Measurements from ENCODE around the gene CDH12. TPM values are rescaled to one million over a fixed set of nuclear protein-coding genes. Genes with fewer than 3 reads are reported as not detected.

The CDH12 gene
- total and polyA plus RNA-seq, 2 donors (not counting 3 experiments of a cell fraction or from before 2014, with no cell fraction given): 0.03 TPM; not detected in 1

- Histone ChIP-seq H2AFZ (ENCODE audit: low read depth, low read length) (no peak overlapping the region), H3K9me1 (replicated peaks; ENCODE audit: control insufficient read depth, extremely low read depth, insufficient read depth, low read length) (no peaks in the 10 kb centered on the region), H3K36me3 (ENCODE audit: control insufficient read depth in 2 of 2, extremely low read depth in 1 of 2, insufficient read depth in 2 of 2, low read length in 2 of 2) (no peaks in the 10 kb centered on the region), H3K27ac (ENCODE audit: insufficient read depth, low read depth, low read length) (no peak overlapping the region), H3K4me2 (ENCODE audit: insufficient read depth, low read length) (no peak overlapping the region), H4K20me1 (replicated peaks; ENCODE audit: control insufficient read depth, extremely low read depth, insufficient read depth, low read length) (no peaks in the 10 kb centered on the region), H3K9ac (replicated peaks; ENCODE audit: extremely low read depth, insufficient read depth, low read length) (no peak overlapping the region), H3K79me2 (ENCODE audit: control insufficient read depth, insufficient read depth, low read length) (no peaks in the 10 kb centered on the region), H3K4me1 (ENCODE audit: control insufficient read depth, extremely low read depth, insufficient read depth, low read length) (no peaks in the 10 kb centered on the region), H3K9me3 (replicated peaks; ENCODE audit: control insufficient read depth, insufficient read depth, low read length) (no peaks in the 10 kb centered on the region), H3K4me3 (replicated peaks in 1 of 3; ENCODE audit: insufficient read depth in 1 of 3, low read depth in 1 of 3, low read length in 3 of 3) (no peak overlapping the region), H3K27me3 (ENCODE audit: control insufficient read depth in 2 of 2, insufficient read depth in 2 of 2, low read length in 2 of 2) (no peaks in the 10 kb centered on the region)
- TF ChIP-seq MAX (IDR thresholded peaks at IDR 0.05; ENCODE audit: insufficient read depth, insufficient read length) (no peak), EZH2 (IDR thresholded peaks at IDR 0.05; ENCODE audit: borderline replicate concordance, low read depth, low read length, severe bottlenecking) (no peak), FOS (IDR thresholded peaks at IDR 0.05; ENCODE audit: borderline replicate concordance, insufficient read depth, low read length) (no peak), MYC (IDR thresholded peaks at IDR 0.05; ENCODE audit: low read depth, low read length) (no peak), POLR2A (IDR thresholded peaks at IDR 0.05; ENCODE audit: low read depth, low read length) (no peak), CTCF (IDR thresholded peaks at IDR 0.05; ENCODE audit: extremely low read depth in 1 of 2, insufficient read depth in 1 of 2, low read depth in 1 of 2, low read length in 2 of 2) (no peak), GATA2 (IDR thresholded peaks at IDR 0.05; ENCODE audit: insufficient read depth, insufficient read length, low read depth, low read length) (no peak), POLR2AphosphoS5 (IDR thresholded peaks at IDR 0.05; ENCODE audit: insufficient read depth, low read depth, low read length) (no peak), JUN (IDR thresholded peaks at IDR 0.05; ENCODE audit: borderline replicate concordance, insufficient read depth, insufficient read length, low read depth) (no peak)
- BruUV-seq (replicated peaks): no TSS peak
- DNase-seq (ENCODE audit: low read depth, low spot score) (no peak), FAIRE-seq (no peak)
- intact Hi-C loops (cut with micrococcal nuclease) (no loop called here), dilution Hi-C loops (cut with MboI; ENCODE audit: extremely low pct_ligation_motif_present, low sequenced_read_pairs) (no loop called here)
- CTCF ChIA-PET: no interaction called here
- POLR2A ChIA-PET: no interaction called here
These were observed 180.0 kb downstream of the CDH12 start for GRCh38 chr5:22673131-22673530.

All from endothelial cell of umbilical vein (primary cell).